Ishikawa (cell line): ENCODE results near the gene DOC2A.

Experiments used
- CEBPB ChIP-seq: IDR thresholded peaks from 2 replicates; pipeline ENCODE4 v1.6.1; 2012
- CREB1 ChIP-seq: IDR thresholded peaks from 2 replicates; pipeline ENCODE4 v1.6.1; 2012; ENCODE audit warnings: low read depth
- EGR1 ChIP-seq: IDR thresholded peaks from 2 replicates; pipeline ENCODE4 v1.6.1; 2012
- EP300 ChIP-seq: IDR thresholded peaks from 2 replicates; pipeline ENCODE4 v1.6.1; 2012; ENCODE audit warnings: borderline replicate concordance
- FOXM1 ChIP-seq: IDR thresholded peaks from 2 replicates; pipeline ENCODE4 v1.6.1; 2012; ENCODE audit warnings: low read depth, borderline replicate concordance
- MAX ChIP-seq: IDR thresholded peaks from 2 replicates; pipeline ENCODE4 v1.6.1; 2012
- NFIC ChIP-seq: IDR thresholded peaks from 2 replicates; pipeline ENCODE4 v1.6.1; 2012
- RAD21 ChIP-seq: IDR thresholded peaks from 2 replicates; pipeline ENCODE4 v1.6.1; 2012; ENCODE audit warnings: low read depth
- REST ChIP-seq: IDR thresholded peaks from 2 replicates; pipeline ENCODE4 v1.6.1; 2012; ENCODE audit warnings: low read depth, mild to moderate bottlenecking
- TAF1 ChIP-seq: IDR thresholded peaks from 2 replicates; pipeline ENCODE4 v1.6.1; 2012; ENCODE audit warnings: low read depth, mild to moderate bottlenecking
- TCF12 ChIP-seq: IDR thresholded peaks from 2 replicates; pipeline ENCODE4 v1.6.1; 2012; ENCODE audit warnings: low read depth
- TEAD4 ChIP-seq: IDR thresholded peaks from 2 replicates; pipeline ENCODE4 v1.6.1; 2012
- USF1 ChIP-seq: IDR thresholded peaks from 2 replicates; pipeline ENCODE4 v1.6.1; 2012
- YY1 ChIP-seq: IDR thresholded peaks from 2 replicates; pipeline ENCODE4 v1.6.1; 2012; ENCODE audit warnings: low read depth
- ZBTB7A ChIP-seq: IDR thresholded peaks from 2 replicates; pipeline ENCODE4 v1.6.1; 2012; ENCODE audit warnings: low read depth

The DOC2A gene

DNA sequence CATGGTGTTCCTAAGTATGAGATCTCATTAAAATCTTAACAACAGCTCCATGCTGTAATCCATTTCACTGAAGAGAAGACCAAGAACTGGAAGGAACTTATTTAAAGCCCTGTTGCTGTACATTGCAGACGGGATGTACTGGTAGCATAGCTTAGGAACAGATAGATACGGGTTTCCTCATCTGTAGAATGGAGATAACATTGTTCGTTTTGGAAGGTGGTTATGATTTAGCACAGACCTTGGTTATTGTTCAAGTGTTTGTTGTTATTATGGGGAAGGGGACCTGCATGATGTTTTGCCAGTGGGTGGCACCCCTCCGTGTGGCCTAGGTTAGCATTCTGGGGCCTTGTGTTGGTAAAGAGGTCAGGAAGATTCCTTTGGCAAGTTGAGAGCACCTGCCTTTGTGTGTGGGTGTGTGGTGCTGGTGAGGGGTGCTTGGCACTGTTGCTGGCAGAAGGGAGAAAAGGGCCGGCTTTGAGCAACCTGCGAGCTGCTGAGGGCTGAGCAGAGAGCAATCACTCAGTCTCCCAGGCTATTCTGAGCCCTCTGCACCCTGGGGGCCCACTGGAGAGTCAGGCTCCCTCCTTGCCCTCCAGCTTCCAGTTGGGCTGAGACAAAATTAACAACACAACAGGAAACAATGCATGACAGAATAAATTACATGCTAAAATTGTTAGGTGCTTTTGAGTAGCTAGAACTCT lies 34.9 kb downstream of the DOC2A start:
- TF ChIP-seq ZBTB7A = no peak
- no peak for TF ChIP-seq USF1
- no peak for TF ChIP-seq CEBPB
- no peak for TF ChIP-seq RAD21
- TF ChIP-seq TEAD4 = no peak
- no peak for TF ChIP-seq YY1
- TF ChIP-seq TCF12 = no peak
- TF ChIP-seq NFIC = no peak
- no peak for TF ChIP-seq EGR1
- no peak for TF ChIP-seq REST
- TF ChIP-seq TAF1 = no peak
- no peak for TF ChIP-seq CREB1
- no peak for TF ChIP-seq MAX
- TF ChIP-seq EP300 = no peak
- TF ChIP-seq FOXM1 = no peak

GRCh38 chr16:29975134-29975538 lies 35.7 kb downstream of the DOC2A start:
- TF ChIP-seq FOXM1 (no peak), TEAD4 (no peak), REST (no peak), EP300 (no peak), CEBPB (no peak), ZBTB7A (no peak), MAX (no peak), TAF1 (no peak), RAD21 (no peak)

GRCh38 chr16:29974291-29975133 lies 36.3 kb downstream of the DOC2A start:
- no peak for TF ChIP-seq EGR1
- no peak for TF ChIP-seq CEBPB
- TF ChIP-seq ZBTB7A = no peak; the same call in 1 of the 2 replicates
- TF ChIP-seq TAF1 = no peak
- no peak for TF ChIP-seq TCF12
- TF ChIP-seq EP300 = no peak
- no peak for TF ChIP-seq RAD21
- TF ChIP-seq TEAD4 = no peak
- TF ChIP-seq NFIC = no peak
- TF ChIP-seq USF1 = no peak
- TF ChIP-seq YY1 = no peak
- TF ChIP-seq REST = no peak
- no peak for TF ChIP-seq FOXM1
- no peak for TF ChIP-seq MAX
- TF ChIP-seq CREB1 = no peak
